OCI-LY7 (cell line): ENCODE data around the gene SS18. TPM values are rescaled to one million over a fixed set of nuclear protein-coding genes. Genes with fewer than 3 reads are reported as not detected.

ENCODE experiments used
- BruUV-seq: library from RNA; stranded (reverse); fragments of 400-500 nt; replicated peaks from 2 replicates; lab custom pipeline; 2021; lab: Mats Ljungman, UMichigan
- CTCF ChIA-PET: fragments of 300-600 bp; sonication (Branson Sonifier 250); formaldehyde crosslinking; loops from one replicate; lab custom pipeline; 2022; ENCODE audit warnings: antibody characterized with exemption; ENCODE audit not compliant: unreplicated experiment; lab: Charles Lee
- POLR2A ChIA-PET: fragments of 300-600 bp; sonication (Branson Sonifier 250); formaldehyde crosslinking; loops from one replicate; lab custom pipeline; 2022; ENCODE audit warnings: antibody characterized with exemption; lab: Charles Lee
- DNase-seq: peaks from one replicate; pipeline ENCODE4 v3.0.0-alpha.2; 2015; ENCODE audit warnings: low spot score
- H2AFZ ChIP-seq: fragments of 200-600 bp; sonication (generic), shearing (Covaris generic); 2 replicates; pipeline ENCODE4 v1.6.1; 2014; ENCODE audit warnings: mild to moderate bottlenecking, antibody characterized with exemption, low read length, moderate library complexity
- H3K27ac ChIP-seq: fragments of 200-600 bp; sonication (generic); 2 replicates; pipeline ENCODE4 v1.5.1; 2014; ENCODE audit warnings: mixed run types, low read depth, mild to moderate bottlenecking, moderate library complexity, low read length, inconsistent platforms; ENCODE audit not compliant: poor library complexity, severe bottlenecking
- H3K36me3 ChIP-seq: fragments of 200-600 bp; sonication (generic); 2 replicates; pipeline ENCODE4 v1.6.1; 2014; ENCODE audit warnings: mild to moderate bottlenecking, antibody characterized with exemption, low read length, moderate library complexity, mixed read lengths; ENCODE audit not compliant: insufficient read depth
- H3K4me1 ChIP-seq: fragments of 200-600 bp; sonication (generic); 2 replicates; pipeline ENCODE4 v1.5.1; 2014; ENCODE audit warnings: mild to moderate bottlenecking, low read length; ENCODE audit not compliant: insufficient read depth, poor library complexity, severe bottlenecking
- H3K4me2 ChIP-seq: fragments of 200-600 bp; sonication (generic); 2 replicates; pipeline ENCODE4 v1.6.1; 2014; ENCODE audit warnings: mild to moderate bottlenecking, low read length
- H3K4me3 ChIP-seq: fragments of 200-600 bp; sonication (generic); 2 replicates; pipeline ENCODE4 v1.5.1; 2014; ENCODE audit warnings: mild to moderate bottlenecking, low read depth, low read length; ENCODE audit not compliant: poor library complexity, severe bottlenecking
- H3K79me2 ChIP-seq: fragments of 200-600 bp; sonication (generic); 2 replicates; pipeline ENCODE4 v1.6.1; 2016; ENCODE audit warnings: low read depth, mild to moderate bottlenecking, low read length, moderate library complexity, mixed read lengths; ENCODE audit not compliant: insufficient read depth
- H3K9me2 ChIP-seq: fragments of 200-600 bp; sonication (generic); 2 replicates; pipeline ENCODE4 v1.6.1; 2016; ENCODE audit warnings: mild to moderate bottlenecking, low read length, mixed read lengths; ENCODE audit not compliant: insufficient read depth
- H3K9me3 ChIP-seq: fragments of 200-600 bp; sonication (generic); 2 replicates; pipeline ENCODE4 v1.6.1; 2014; ENCODE audit warnings: mild to moderate bottlenecking, mixed run types, low read length, mixed read lengths
- H4K20me1 ChIP-seq: fragments of 200-600 bp; sonication (generic); 2 replicates; pipeline ENCODE4 v1.6.1; 2014; ENCODE audit warnings: mild to moderate bottlenecking, antibody characterized with exemption, low read length, moderate library complexity, mixed read lengths; ENCODE audit not compliant: insufficient read depth
- EZH2phosphoT487 ChIP-seq: fragments of 200-600 bp; sonication (generic); IDR thresholded peaks from 2 replicates; pipeline ENCODE4 v1.6.1; 2018; ENCODE audit warnings: low read depth, borderline replicate concordance, mild to moderate bottlenecking, mixed run types, antibody characterized with exemption, low read length, moderate library complexity, mixed read lengths
- intact Hi-C: fragments of 100-400 bp; cut with micrococcal nuclease; formaldehyde crosslinking; loops from one replicate; pipeline ENCODE4 v1.10.0; 2022; ENCODE audit not compliant: unreplicated experiment
- total RNA-seq, 2 experiments: library from RNA; depleted of rRNA in 1 of 2; stranded (reverse); fragments of >200 nt in 1 of 2; shearing (Covaris generic) in 1 of 2; gene quantifications; 2 replicates each; pipeline ENCODE4 v1.2.3, GENCODE V29; 2014 to 2022
- TF ChIP-seq, protein P1 (sequence below): fragments of 200-600 bp; sonication (generic); conservative IDR thresholded peaks from 2 replicates; pipeline ENCODE4 v1.5.1; 2014; ENCODE audit warnings: mild to moderate bottlenecking, antibody characterized with exemption, low read length, moderate library complexity, mixed read lengths

Gene SS18
- total RNA-seq, 2 experiments from 2014 or later = 155 to 192 TPM

DNA sequence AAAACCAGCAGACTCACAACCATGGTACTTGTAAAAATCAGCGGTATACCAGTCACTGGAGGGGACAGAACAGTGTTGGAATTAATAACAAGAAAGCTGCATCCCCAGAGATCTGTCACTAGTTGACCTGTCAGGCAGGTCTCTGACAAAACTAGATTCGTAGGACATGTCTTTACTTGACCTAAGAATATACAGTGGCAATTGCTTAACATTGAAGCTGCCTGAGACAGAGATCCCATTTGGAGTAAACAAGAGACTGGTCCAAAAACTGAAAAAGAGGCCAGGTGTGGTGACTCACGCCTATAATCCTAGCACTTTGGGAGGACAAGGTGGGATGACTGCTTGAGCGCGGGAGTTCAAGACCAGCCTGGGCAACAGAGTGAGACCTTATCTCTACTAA is 7.2 kb upstream of the SS18 start:
- no peak overlapping the region for H3K4me2 ChIP-seq
- H3K27ac ChIP-seq = no peak overlapping the region
- DNase-seq = no peak
- no peaks in the 10 kb centered on the region for H3K9me2 ChIP-seq
- POLR2A ChIA-PET = interaction anchor here (0.6 to 0.8 kb wide), 2 partner anchors 35 to 123 kb away, joined by 3 read pairs; no protein-coding TSS in a partner anchor
- intact Hi-C loops = no loop called here
- H3K9me3 ChIP-seq = peaks cover 10% of the 10 kb centered on the region; the same call in 1 of the 2 replicates
- H4K20me1 ChIP-seq = no peaks in the 10 kb centered on the region
- no peak overlapping the region for H2AFZ ChIP-seq
- CTCF ChIA-PET = no interaction called here
- H3K4me3 ChIP-seq = no peak overlapping the region
- TF ChIP-seq EZH2phosphoT487 = no peak
- H3K79me2 ChIP-seq = no peaks in the 10 kb centered on the region
- H3K4me1 ChIP-seq = peaks cover 2% of the 10 kb centered on the region
- H3K36me3 ChIP-seq = peaks cover 4% of the 10 kb centered on the region; the same call in 1 of the 2 replicates
- BruUV-seq = no TSS peak

DNA sequence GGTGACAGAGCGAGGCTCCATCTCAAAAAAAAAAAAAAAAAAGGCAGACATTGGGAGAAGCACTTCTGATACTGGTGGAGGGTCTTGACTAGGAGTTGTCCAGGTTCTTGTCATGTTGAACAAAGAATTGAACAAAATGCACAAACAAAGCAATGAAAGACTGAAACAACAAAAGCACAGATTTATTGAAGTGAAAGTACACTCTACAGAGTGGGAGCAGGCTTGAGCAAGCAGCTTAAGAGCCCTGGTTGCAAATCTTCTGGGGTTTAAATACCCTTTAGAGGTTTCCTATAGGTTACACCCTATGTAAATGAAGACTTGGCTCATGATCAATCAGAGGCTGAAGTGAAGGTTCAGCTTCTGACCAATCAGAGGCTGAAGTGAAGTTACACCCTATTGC is 6.4 kb upstream of the SS18 start:
- no peak overlapping the region for H2AFZ ChIP-seq
- intact Hi-C loops = no loop called here
- no peaks in the 10 kb centered on the region for H3K79me2 ChIP-seq
- H3K4me2 ChIP-seq = no peak overlapping the region
- no peaks in the 10 kb centered on the region for H3K9me2 ChIP-seq
- H3K4me1 ChIP-seq = peaks cover 9% of the 10 kb centered on the region
- no peak overlapping the region for H3K4me3 ChIP-seq
- BruUV-seq = no TSS peak
- ChIA-PET POLR2A (interaction anchor here (0.8 to 1.0 kb wide), 2 partner anchors 19 to 36 kb away, joined by 3 read pairs; no protein-coding TSS in a partner anchor), CTCF (no interaction called here)
- no peak for DNase-seq
- H4K20me1 ChIP-seq = no peaks in the 10 kb centered on the region
- TF ChIP-seq, protein P1, sequence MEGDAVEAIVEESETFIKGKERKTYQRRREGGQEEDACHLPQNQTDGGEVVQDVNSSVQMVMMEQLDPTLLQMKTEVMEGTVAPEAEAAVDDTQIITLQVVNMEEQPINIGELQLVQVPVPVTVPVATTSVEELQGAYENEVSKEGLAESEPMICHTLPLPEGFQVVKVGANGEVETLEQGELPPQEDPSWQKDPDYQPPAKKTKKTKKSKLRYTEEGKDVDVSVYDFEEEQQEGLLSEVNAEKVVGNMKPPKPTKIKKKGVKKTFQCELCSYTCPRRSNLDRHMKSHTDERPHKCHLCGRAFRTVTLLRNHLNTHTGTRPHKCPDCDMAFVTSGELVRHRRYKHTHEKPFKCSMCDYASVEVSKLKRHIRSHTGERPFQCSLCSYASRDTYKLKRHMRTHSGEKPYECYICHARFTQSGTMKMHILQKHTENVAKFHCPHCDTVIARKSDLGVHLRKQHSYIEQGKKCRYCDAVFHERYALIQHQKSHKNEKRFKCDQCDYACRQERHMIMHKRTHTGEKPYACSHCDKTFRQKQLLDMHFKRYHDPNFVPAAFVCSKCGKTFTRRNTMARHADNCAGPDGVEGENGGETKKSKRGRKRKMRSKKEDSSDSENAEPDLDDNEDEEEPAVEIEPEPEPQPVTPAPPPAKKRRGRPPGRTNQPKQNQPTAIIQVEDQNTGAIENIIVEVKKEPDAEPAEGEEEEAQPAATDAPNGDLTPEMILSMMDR = no peak
- TF ChIP-seq EZH2phosphoT487 = no peak
- no peak overlapping the region for H3K27ac ChIP-seq
- H3K36me3 ChIP-seq = peaks cover 4% of the 10 kb centered on the region; the same call in 1 of the 2 replicates
- peaks cover 10% of the 10 kb centered on the region; the same call in 1 of the 2 replicates for H3K9me3 ChIP-seq

GRCh38 chr18:26091047-26091630 is 726 bp upstream of the SS18 start:
- TF ChIP-seq, protein P1 = no peak
- no peak for TF ChIP-seq EZH2phosphoT487
- CTCF ChIA-PET = no interaction called here

More at GRCh38 chr18:26091047-26091630, 726 bp upstream of the SS18 start:
- Histone ChIP-seq H3K36me3 (peaks cover 22% of the 10 kb centered on the region), H3K9me3 (no peaks in the 10 kb centered on the region), H4K20me1 (peaks cover 23% of the 10 kb centered on the region; the same call in 1 of the 2 replicates), H3K9me2 (no peaks in the 10 kb centered on the region), H3K79me2 (peaks cover 38% of the 10 kb centered on the region), H3K27ac (peak overlapping the region; percentile 90), H2AFZ (peak overlapping the region; percentile 72), H3K4me3 (peak overlapping the region; percentile 97), H3K4me2 (peak overlapping the region; percentile 78), H3K4me1 (peaks cover 39% of the 10 kb centered on the region)
- peak; percentile 71 for DNase-seq
- intact Hi-C loops = no loop called here
- TSS peak; percentile 92 for BruUV-seq
- POLR2A ChIA-PET = interaction anchor here (0.6 to 1.3 kb wide), 5 partner anchors 27 to 348 kb away, joined by 3 to 4 read pairs (median 3); no protein-coding TSS in a partner anchor
